T follicular helper cell (primary cell): ENCODE data around the gene TTLL12.

Source experiments
- DNase-seq: peaks from one replicate; pipeline ENCODE4 v3.0.0-alpha.2; 2020; ENCODE audit warnings: low read depth
- total RNA-seq, 2 experiments: gene quantifications; one replicate each; lab custom pipeline; 2026; lab: John Stamatoyannopoulos, UW

Gene TTLL12
- total RNA-seq, result 57.8 to 127 reads per million in 2 experiments

DNA sequence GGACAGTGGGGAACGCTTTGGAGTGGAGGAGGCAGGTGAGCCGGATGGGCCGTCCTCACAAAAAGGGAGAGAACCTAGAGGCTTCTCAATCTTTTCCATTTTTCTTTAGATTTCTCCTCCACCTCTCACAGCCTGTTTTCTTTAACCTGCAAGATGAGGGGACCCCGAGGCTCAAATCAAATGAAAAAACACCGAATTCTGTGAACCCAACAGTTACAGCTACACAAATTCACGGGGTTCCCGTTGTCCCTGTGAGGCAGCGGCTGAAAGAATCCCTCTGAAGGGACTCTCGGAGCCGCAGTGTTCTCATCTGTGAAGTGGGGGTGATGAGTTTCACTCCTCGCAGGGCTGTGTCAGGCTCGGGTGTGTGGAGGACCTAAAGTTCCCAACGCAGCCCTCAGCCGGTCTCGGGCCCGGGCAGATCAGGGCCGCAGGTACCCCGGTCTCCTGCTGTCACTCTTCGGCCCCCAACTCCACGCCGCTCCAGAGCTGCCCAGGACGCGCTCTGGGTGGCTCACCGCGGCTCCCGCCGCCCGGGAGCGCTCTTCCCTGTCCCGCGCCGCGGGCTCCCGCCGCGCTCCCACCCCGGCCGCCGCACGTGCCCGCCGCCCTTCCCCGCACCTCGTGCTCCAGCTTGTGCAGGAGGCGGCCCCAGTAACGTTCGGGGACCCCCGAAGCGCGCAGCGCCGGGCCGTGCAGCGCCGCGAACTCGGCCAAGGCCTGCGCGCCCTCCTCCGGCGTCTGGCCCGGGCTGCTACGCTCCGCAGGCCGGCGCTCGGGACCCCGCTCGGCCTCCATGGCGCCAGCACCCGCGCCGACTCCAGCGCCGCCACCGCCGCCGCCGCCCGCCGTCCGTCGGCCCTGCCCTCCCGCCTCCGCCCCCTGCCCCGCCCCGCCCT is at the start of gene TTLL12:
TTLL12 (minus strand) TSS at position 863 of the 899 bp plus-strand sequence; CDS start at position 798, 65 bp downstream.
- DNase-seq, result peak; percentile 38

GRCh38 chr22:43235445-43236409 is 48.8 kb upstream of the TTLL12 start:
- DNase-seq, result no peak

- no peak for DNase-seq
Observed at GRCh38 chr22:43234264-43234988, 47.5 kb upstream of the TTLL12 start.

- no peak for DNase-seq
Observed at GRCh38 chr22:43233529-43233928, 46.6 kb upstream of the TTLL12 start.

GRCh38 chr22:43232445-43232844 is 45.5 kb upstream of the TTLL12 start:
- DNase-seq, result no peak

DNA sequence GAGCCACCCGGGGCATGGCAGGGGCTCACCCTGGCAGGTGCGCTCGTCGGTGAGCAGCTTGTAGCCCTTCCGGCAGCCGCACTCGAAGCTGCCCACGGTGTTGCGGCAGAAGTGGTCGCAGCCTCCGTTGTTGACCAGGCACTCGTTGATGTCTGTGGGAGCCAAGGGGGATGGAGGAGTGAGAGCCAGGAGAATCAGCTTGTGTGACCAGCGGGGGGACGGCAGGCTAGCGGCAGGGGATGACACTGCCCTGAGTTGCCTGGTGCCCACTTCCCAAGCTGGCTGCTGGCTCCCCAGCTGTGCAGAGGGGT is 44.7 kb upstream of the TTLL12 start:
- no peak for DNase-seq

- DNase-seq, result peak; percentile 42
Observed at GRCh38 chr22:43230971-43231723, 44.2 kb upstream of the TTLL12 start.

- DNase-seq, result no peak
Observed at GRCh38 chr22:43230571-43230970, 43.6 kb upstream of the TTLL12 start.

DNA sequence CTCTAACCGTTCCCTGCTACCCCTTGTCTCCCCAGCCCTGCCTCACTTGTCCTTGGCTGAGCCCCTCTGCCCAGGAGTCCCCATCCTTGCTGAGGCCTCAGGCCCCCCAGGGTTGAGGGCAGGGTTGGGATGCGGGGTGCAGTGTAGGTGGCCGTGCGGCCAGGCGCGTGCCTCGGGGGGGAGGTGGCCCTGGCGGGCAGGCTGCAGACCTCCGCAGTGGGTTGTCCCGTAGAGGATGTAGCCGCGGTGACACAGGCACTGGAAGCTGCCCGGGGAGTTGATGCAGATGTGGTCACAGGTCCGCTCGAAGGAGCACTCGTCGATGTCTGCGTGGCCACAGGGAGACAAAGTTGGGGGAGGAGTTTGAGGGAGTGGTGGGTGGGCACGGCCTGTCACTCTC is 41.9 kb upstream of the TTLL12 start:
- DNase-seq, result no peak

GRCh38 chr22:43228330-43228729 is 41.4 kb upstream of the TTLL12 start:
- DNase-seq, result no peak

GRCh38 chr22:43227239-43227630 is 40.3 kb upstream of the TTLL12 start:
- DNase-seq, result no peak

DNA sequence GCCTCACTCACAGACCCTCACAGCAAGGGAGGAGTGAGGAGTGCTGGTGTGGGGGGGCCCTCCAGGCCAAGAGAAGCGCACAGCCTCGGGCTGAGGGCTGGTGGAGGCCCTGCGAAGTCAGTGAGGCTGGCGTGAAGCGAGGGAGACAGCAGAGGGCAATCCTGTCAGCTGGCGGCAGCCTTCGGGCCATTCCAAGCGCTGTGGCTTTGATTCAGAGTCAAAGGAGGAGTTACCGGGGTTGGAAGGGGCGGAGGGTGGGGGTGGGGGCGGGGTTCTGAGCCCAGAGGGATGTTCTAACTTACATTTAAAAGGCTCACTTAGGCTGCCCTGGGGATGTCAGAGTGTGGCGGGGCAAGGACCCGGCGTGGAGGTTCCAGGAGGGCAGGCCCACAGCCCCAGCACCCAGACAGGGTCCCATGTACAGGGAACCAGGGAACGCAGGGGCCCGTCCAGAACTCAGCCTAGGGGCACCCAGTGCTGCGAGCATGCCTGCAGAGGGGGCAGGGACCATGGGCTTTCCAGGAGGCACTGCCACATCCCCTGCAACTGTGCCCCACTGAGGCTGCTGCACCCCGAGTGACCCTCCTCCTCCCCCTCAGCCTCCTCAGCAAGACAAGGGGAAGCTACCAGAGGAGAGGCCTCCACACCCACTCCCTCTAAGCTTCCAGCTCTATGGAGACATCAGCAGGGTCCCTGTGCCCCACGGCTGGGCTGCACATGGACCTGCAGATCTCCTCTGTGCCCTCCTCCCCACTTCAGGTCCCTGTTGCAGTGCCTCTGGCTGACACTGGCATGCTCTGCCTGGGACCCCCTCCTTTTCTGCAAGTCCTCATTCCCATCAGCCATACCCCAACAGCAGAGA is 39.7 kb upstream of the TTLL12 start:
- DNase-seq, result no peak

DNA sequence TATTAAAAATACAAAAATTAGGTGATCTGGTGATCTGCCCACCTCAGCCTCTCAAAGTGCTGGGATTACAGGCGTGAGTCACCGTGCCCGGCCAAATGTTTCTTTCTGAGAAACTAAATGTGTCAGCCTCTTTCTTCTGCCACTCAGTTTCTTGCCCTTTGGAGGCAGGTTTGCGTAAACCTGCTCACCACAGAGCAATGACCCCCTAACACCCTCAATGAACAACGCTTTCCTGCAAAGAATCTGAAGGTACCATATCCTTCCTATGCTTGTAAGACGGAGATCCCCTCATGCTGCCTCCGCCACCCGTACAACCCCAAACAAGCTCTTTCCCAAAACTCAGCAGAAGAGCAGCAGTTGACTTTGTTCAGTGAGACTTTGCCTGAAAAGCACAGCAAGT is 38.7 kb upstream of the TTLL12 start:
- DNase-seq, result no peak

- DNase-seq, result no peak
Observed at GRCh38 chr22:43222987-43223386, 36.1 kb upstream of the TTLL12 start.

DNA sequence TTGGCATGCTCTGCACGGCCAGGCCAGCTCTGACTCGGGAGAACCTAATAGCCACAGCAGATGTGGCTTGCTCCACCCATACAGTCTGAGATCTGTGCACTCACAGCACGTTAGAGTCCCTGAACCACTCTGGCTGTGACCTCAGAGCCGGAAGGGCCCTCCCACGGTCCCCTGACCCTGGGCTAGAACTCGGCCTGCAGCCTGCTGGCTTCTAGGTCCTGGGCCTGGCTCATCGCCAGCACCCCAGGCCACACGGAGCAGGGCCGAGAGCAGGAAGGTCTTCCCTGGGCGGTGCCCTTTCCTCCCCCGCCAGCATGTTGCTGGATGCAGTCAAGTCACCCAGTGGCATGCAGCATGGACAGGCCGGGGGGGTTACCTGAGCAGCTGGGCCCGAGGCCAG is 35.3 kb upstream of the TTLL12 start:
- no peak for DNase-seq

GRCh38 chr22:43220625-43221380 is 33.9 kb upstream of the TTLL12 start:
- DNase-seq, result no peak

- no peak for DNase-seq
Observed at GRCh38 chr22:43218786-43219185, 31.9 kb upstream of the TTLL12 start.

GRCh38 chr22:43217285-43218030 is 30.5 kb upstream of the TTLL12 start:
- DNase-seq, result no peak

GRCh38 chr22:43216738-43217137 is 29.8 kb upstream of the TTLL12 start:
- DNase-seq, result no peak
